K562 (cell line): ENCODE data around the gene FRA10AC1. TPM values are rescaled to one million over a fixed set of nuclear protein-coding genes. Genes with fewer than 3 reads are reported as not detected.

Source experiments
- ATAC-seq: fragments of 200-7000 bp; cut with Tn5 transposase; 3 replicates; pipeline ENCODE4 v1.9.1; 2020; ENCODE audit warnings: moderate library complexity
- BruUV-seq: library from RNA; stranded (reverse); fragments of 400-500 nt; replicated peaks from 2 replicates; lab custom pipeline; 2021; lab: Mats Ljungman, UMichigan
- CTCF ChIA-PET: fragments of 300-600 bp; formaldehyde crosslinking; extraction: SDS; loops from one replicate; lab custom pipeline; 2021; ENCODE audit warnings: low intra/inter-chr PET ratio; lab: Yijun Ruan, JAX
- POLR2A ChIA-PET: fragments of 300-600, 350-650 bp; sonication (Branson Sonifier 250); formaldehyde crosslinking; extraction: SDS; loops from one replicate; lab custom pipeline; 2021; ENCODE audit warnings: antibody characterized with exemption, inconsistent platforms; lab: Yijun Ruan, JAX
- DNase-seq, 4 experiments: peaks; one replicate each; pipeline versions ENCODE4 v3.0.0 to v3.0.0-alpha.2; 2011 to 2018; ENCODE audit warnings: low spot score in 3 of 4, mixed read lengths in 3 of 4; ENCODE audit errors: extremely low read depth in 1 of 4
- FAIRE-seq: peaks from 2 replicates; lab custom pipeline; 2011; peaks lifted over from hg19 to GRCh38; lab: Jason Lieb, UNC
- H2AFZ ChIP-seq: 2 replicates; pipeline ENCODE4 v1.6.0; 2011; ENCODE audit warnings: low read depth, low read length, control low read depth, inconsistent platforms
- H3K27ac ChIP-seq: fragments of 200-600 bp; 3 replicates; pipeline ENCODE4 v1.8.0; 2011; ENCODE audit warnings: low read depth, mild to moderate bottlenecking, control low read depth, inconsistent platforms, low read length, moderate library complexity, mixed read lengths; ENCODE audit errors: extremely low read depth
- H3K27me3 ChIP-seq, 2 experiments: fragments of 300-600 bp in 1 of 2; 2 replicates in 1 of 2; 3 replicates in 1 of 2; pipeline versions ENCODE4 v1.6.0 to v1.8.0; 2011; ENCODE audit warnings: inconsistent platforms in 2 of 2, low read length in 2 of 2, mild to moderate bottlenecking in 1 of 2, mixed read lengths in 1 of 2, moderate library complexity in 1 of 2; ENCODE audit not compliant: control insufficient read depth in 2 of 2, insufficient read depth in 2 of 2
- H3K36me3 ChIP-seq: fragments of 300-600 bp; 3 replicates; pipeline ENCODE4 v1.8.0; 2011; ENCODE audit warnings: mild to moderate bottlenecking, low read length, inconsistent platforms; ENCODE audit not compliant: control insufficient read depth, insufficient read depth
- H3K4me1 ChIP-seq, 2 experiments: fragments of 200-600 bp in 1 of 2; replicated peaks in 1 of 2; 2 replicates in 1 of 2; 3 replicates in 1 of 2; pipeline versions ENCODE4 v1.5.1 to v1.8.0; 2011; ENCODE audit warnings: inconsistent platforms in 2 of 2, low read length in 2 of 2, mild to moderate bottlenecking in 1 of 2, mixed read lengths in 1 of 2, moderate library complexity in 1 of 2; ENCODE audit not compliant: control insufficient read depth in 2 of 2, insufficient read depth in 2 of 2
- H3K4me2 ChIP-seq: 2 replicates; pipeline ENCODE4 v1.6.1; 2011; ENCODE audit warnings: low read length, control low read depth, inconsistent platforms, mixed read lengths; ENCODE audit not compliant: insufficient read depth
- H3K4me3 ChIP-seq: fragments of 200-600 bp; sonication (generic), shearing (Covaris generic); 2 replicates; pipeline ENCODE4 v1.5.1; 2016; ENCODE audit warnings: control low read depth, inconsistent platforms
- H3K79me2 ChIP-seq: fragments of 200-600 bp; 3 replicates; pipeline ENCODE4 v1.8.0; 2011; ENCODE audit warnings: low read length, inconsistent platforms; ENCODE audit not compliant: control insufficient read depth, insufficient read depth
- H3K9ac ChIP-seq, 2 experiments: 2 replicates each; pipeline versions ENCODE4 v1.6.0 to v1.6.1; 2011; ENCODE audit warnings: low read depth in 2 of 2, low read length in 2 of 2, control low read depth in 1 of 2, inconsistent platforms in 1 of 2, mild to moderate bottlenecking in 1 of 2, mixed read lengths in 1 of 2; ENCODE audit not compliant: insufficient read depth in 1 of 2
- H3K9me1 ChIP-seq: one replicate; pipeline ENCODE4 v1.6.0; 2011; ENCODE audit warnings: inconsistent platforms, mild to moderate bottlenecking, low read length, moderate library complexity; ENCODE audit not compliant: control insufficient read depth, insufficient read depth
- H3K9me3 ChIP-seq: replicated peaks from 2 replicates; pipeline ENCODE4 v1.5.1; 2011; ENCODE audit warnings: low read depth, low read length, inconsistent platforms; ENCODE audit not compliant: control insufficient read depth, insufficient read depth
- H4K20me1 ChIP-seq: replicated peaks from 2 replicates; pipeline ENCODE4 v1.6.1; 2011; ENCODE audit warnings: low read length, inconsistent platforms, mixed read lengths; ENCODE audit not compliant: control insufficient read depth, insufficient read depth
- ATF6 ChIP-seq: sonication (generic); formaldehyde crosslinking; IDR thresholded peaks from 2 replicates; pipeline ENCODE4 v1.4.0; 2020; ENCODE audit warnings: mild to moderate bottlenecking, missing genetic modification reagents
- GTF3C2 ChIP-seq: IDR thresholded peaks from 3 replicates; pipeline ENCODE4 v1.6.1; 2011; ENCODE audit warnings: borderline replicate concordance, mild to moderate bottlenecking, moderate library complexity; ENCODE audit not compliant: insufficient read length; ENCODE audit errors: extremely low read depth
- IRF9 ChIP-seq: fragments of 450-650 bp; IDR thresholded peaks from 2 replicates; pipeline ENCODE4 v1.6.1; 2016; ENCODE audit warnings: missing biosample characterization, missing genetic modification characterization
- NFATC3 ChIP-seq: fragments of 450-650 bp; IDR thresholded peaks from 2 replicates; pipeline ENCODE4 v1.6.1; 2017; ENCODE audit warnings: mild to moderate bottlenecking
- PHTF2 ChIP-seq: fragments of 250-450 bp; sonication (Bioruptor Pico); IDR thresholded peaks from 2 replicates; pipeline ENCODE4 v1.5.0; 2021; ENCODE audit warnings: mild to moderate bottlenecking
- XRCC3 ChIP-seq: fragments of 450-650 bp; IDR thresholded peaks from 2 replicates; pipeline ENCODE4 v1.6.1; 2017; ENCODE audit warnings: mild to moderate bottlenecking, moderate library complexity
- ZBTB2 ChIP-seq: fragments of 450-650 bp; IDR thresholded peaks from 2 replicates; pipeline ENCODE4 v1.6.1; 2016; ENCODE audit warnings: antibody characterized with exemption
- ZNF717 ChIP-seq: fragments of 250-450 bp; sonication (Bioruptor Pico); IDR thresholded peaks from 2 replicates; pipeline ENCODE4 v1.5.0; 2021
- WGBS: fragments of 100-300 bp; shearing (Covaris generic); methylation state at CpG from one replicate; pipeline ENCODE4 v1.1.6; 2016; ENCODE audit warnings: low coverage, mixed read lengths; ENCODE audit not compliant: insufficient coverage; ENCODE audit errors: missing lambda C conversion rate; 5-methylcytosine and 5-hydroxymethylcytosine counted together
- in situ Hi-C: fragments of 300-500 bp; cut with MboI; formaldehyde crosslinking; loops from 4 replicates; pipeline ENCODE4 v1.15.0; 2018; ENCODE audit warnings: inconsistent platforms, mixed read lengths
- intact Hi-C: fragments of 100-400 bp; cut with micrococcal nuclease; formaldehyde crosslinking; loops from 2 replicates; pipeline ENCODE4 v1.14.2; 2022
- polyA plus RNA-seq, 8 experiments: library from polyadenylated mRNA; depleted of rRNA in 4 of 8; stranded (reverse) in 5 of 8; unstranded in 3 of 8; fragments of >200 nt; fragmentation: Nextera tagmentation in 2 of 8; fragmentation: Illumina TruSeq in 1 of 8; extraction: Ambion mirVana in 2 of 8; extraction: Trizol in 1 of 8; gene quantifications; 2 replicates each; pipeline versions ENCODE4 v1.2.1 to v1.2.3, GENCODE V29; 2011 to 2014; ENCODE audit warnings: inconsistent platforms in 1 of 8, missing spikeins in 1 of 8
- total RNA-seq, 7 experiments: library from RNA; depleted of rRNA in 6 of 7; stranded (reverse); fragments of >200 nt in 6 of 7; fragmentation: Illumina TruSeq in 2 of 7; extraction: Trizol in 2 of 7; gene quantifications; 2 replicates each; pipeline versions ENCODE4 v1.2.1 to v1.2.3, GENCODE V29; 2011 to 2021; ENCODE audit warnings: low replicate concordance in 1 of 7
- TF ChIP-seq, protein P1 (sequence below): sonication (generic); formaldehyde crosslinking; IDR thresholded peaks from 2 replicates; pipeline ENCODE4 v1.8.0; 2023; ENCODE audit warnings: mild to moderate bottlenecking, missing genetic modification reagents

FRA10AC1 gene
- total and polyA plus RNA-seq, 9 of the 15 experiments (the other 6 are each of a cell fraction or from before 2014, with no cell fraction given), result 4.4 to 11.8 (median 8.0) TPM

- Histone ChIP-seq H3K27ac (no peak overlapping the region), H3K9me3 (no peaks in the 10 kb centered on the region), H3K4me3 (no peak overlapping the region), H3K27me3 (peaks cover 0 to 5% of the 10 kb centered on the region in 2 experiments; a peak in 2 of 5 replicates), H3K79me2 (no peaks in the 10 kb centered on the region), H3K4me2 (no peak overlapping the region), H3K36me3 (no peaks in the 10 kb centered on the region), H3K9me1 (no peaks in the 10 kb centered on the region), H3K9ac (no peak overlapping the region), H2AFZ (no peak overlapping the region), H3K4me1 (no peaks in the 10 kb centered on the region), H4K20me1 (no peaks in the 10 kb centered on the region)
- TF ChIP-seq IRF9, result no peak
- no peak for TF ChIP-seq ZNF717
- no peak for TF ChIP-seq NFATC3
- no peak for TF ChIP-seq PHTF2 (CRISPR knock-in tag)
- TF ChIP-seq GTF3C2, result no peak
- no peak for TF ChIP-seq ZBTB2
- no peak for TF ChIP-seq XRCC3
- TF ChIP-seq, protein P1, sequence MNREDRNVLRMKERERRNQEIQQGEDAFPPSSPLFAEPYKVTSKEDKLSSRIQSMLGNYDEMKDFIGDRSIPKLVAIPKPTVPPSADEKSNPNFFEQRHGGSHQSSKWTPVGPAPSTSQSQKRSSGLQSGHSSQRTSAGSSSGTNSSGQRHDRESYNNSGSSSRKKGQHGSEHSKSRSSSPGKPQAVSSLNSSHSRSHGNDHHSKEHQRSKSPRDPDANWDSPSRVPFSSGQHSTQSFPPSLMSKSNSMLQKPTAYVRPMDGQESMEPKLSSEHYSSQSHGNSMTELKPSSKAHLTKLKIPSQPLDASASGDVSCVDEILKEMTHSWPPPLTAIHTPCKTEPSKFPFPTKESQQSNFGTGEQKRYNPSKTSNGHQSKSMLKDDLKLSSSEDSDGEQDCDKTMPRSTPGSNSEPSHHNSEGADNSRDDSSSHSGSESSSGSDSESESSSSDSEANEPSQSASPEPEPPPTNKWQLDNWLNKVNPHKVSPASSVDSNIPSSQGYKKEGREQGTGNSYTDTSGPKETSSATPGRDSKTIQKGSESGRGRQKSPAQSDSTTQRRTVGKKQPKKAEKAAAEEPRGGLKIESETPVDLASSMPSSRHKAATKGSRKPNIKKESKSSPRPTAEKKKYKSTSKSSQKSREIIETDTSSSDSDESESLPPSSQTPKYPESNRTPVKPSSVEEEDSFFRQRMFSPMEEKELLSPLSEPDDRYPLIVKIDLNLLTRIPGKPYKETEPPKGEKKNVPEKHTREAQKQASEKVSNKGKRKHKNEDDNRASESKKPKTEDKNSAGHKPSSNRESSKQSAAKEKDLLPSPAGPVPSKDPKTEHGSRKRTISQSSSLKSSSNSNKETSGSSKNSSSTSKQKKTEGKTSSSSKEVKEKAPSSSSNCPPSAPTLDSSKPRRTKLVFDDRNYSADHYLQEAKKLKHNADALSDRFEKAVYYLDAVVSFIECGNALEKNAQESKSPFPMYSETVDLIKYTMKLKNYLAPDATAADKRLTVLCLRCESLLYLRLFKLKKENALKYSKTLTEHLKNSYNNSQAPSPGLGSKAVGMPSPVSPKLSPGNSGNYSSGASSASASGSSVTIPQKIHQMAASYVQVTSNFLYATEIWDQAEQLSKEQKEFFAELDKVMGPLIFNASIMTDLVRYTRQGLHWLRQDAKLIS (CRISPR knock-in tag), result no peak
- TF ChIP-seq ATF6 (CRISPR knock-in tag), result no peak
- BruUV-seq, result no TSS peak
- intact Hi-C loops (no loop called here), in situ Hi-C loops (no loop called here)
- ATAC-seq, result no peak
- DNase-seq, result no peak
- CTCF ChIA-PET, result no interaction called here
- POLR2A ChIA-PET, result interaction anchor here (0.6 kb wide), 1 partner anchor 73 kb away, joined by 3 read pairs; no protein-coding TSS in a partner anchor
- 0% methylated on average over 4 of the region's 4 CpGs for WGBS
- FAIRE-seq, result no peak
These were observed 73.5 kb downstream of the FRA10AC1 start for GRCh38 chr10:93628858-93629257.
